HEK293 (cell line): ENCODE measurements around the gene NLRP7.
"Not testable (repeated sequence)": the region's sequence is repeated elsewhere in the genome, so short reads cannot be mapped to it uniquely, and the experiment has no call there.

Experiments used
- CTCF ChIA-PET: fragments of 350-600 bp; formaldehyde crosslinking; extraction: SDS; loops from one replicate; lab custom pipeline; 2021; ENCODE audit warnings: antibody characterized with exemption; lab: Yijun Ruan, JAX
- POLR2A ChIA-PET: fragments of 300-600 bp; formaldehyde crosslinking; extraction: SDS; loops from one replicate; lab custom pipeline; 2020; ENCODE audit warnings: antibody characterized with exemption, inconsistent platforms; lab: Yijun Ruan, JAX
- H3K27ac ChIP-seq: fragments of 200-500 bp; sonication (Bioruptor generic); 2 replicates; pipeline ENCODE4 v1.5.1; 2014; ENCODE audit warnings: low read depth, low read length, control low read depth, inconsistent platforms; ENCODE audit errors: extremely low read depth
- H3K36me3 ChIP-seq, 2 experiments: fragments of 200-500 bp in 1 of 2; sonication (Bioruptor generic) in 1 of 2; 1 replicate in 1 of 2; 2 replicates in 1 of 2; pipeline ENCODE4 v1.5.1; 2014 to 2017; ENCODE audit warnings: inconsistent platforms in 2 of 2, low read length in 2 of 2; ENCODE audit not compliant: control insufficient read depth in 2 of 2, insufficient read depth in 1 of 2
- H3K4me1 ChIP-seq: fragments of 200-500 bp; sonication (Bioruptor generic); 2 replicates; pipeline ENCODE4 v1.5.1; 2014; ENCODE audit warnings: mild to moderate bottlenecking, low read length, inconsistent platforms; ENCODE audit not compliant: control insufficient read depth, insufficient read depth
- H3K4me3 ChIP-seq: 2 replicates; pipeline ENCODE4 v1.5.1; 2011; ENCODE audit warnings: low read depth, mild to moderate bottlenecking, control low read depth, low read length, moderate library complexity
- H3K9me3 ChIP-seq: fragments of 200-500 bp; sonication (Bioruptor generic); 2 replicates; pipeline ENCODE4 v1.5.1; 2014; ENCODE audit warnings: low read depth, low read length, inconsistent platforms; ENCODE audit not compliant: control insufficient read depth, insufficient read depth
- CTCF ChIP-seq: fragments of 450-650 bp; formaldehyde crosslinking; IDR thresholded peaks from 2 replicates; pipeline ENCODE4 v1.5.1; 2016; ENCODE audit warnings: missing biosample characterization, missing genetic modification characterization
- HOXA7 ChIP-seq: sonication (generic); formaldehyde crosslinking; IDR thresholded peaks from 2 replicates; pipeline ENCODE4 v1.8.1; 2022; ENCODE audit warnings: missing genetic modification reagents, borderline replicate concordance
- IKZF3 ChIP-seq: fragments of 450-650 bp; IDR thresholded peaks from 2 replicates; pipeline ENCODE4 v1.5.0; 2018; ENCODE audit warnings: missing biosample characterization, mild to moderate bottlenecking, missing genetic modification characterization, moderate library complexity
- PRDM4 ChIP-seq: fragments of 450-650 bp; formaldehyde crosslinking; IDR thresholded peaks from 2 replicates; pipeline ENCODE4 v1.5.1; 2017; ENCODE audit warnings: missing biosample characterization, missing genetic modification characterization
- SETDB1 ChIP-seq: IDR thresholded peaks from one replicate; pipeline ENCODE4 v1.6.1; 2017; ENCODE audit warnings: mild to moderate bottlenecking, low read length, moderate library complexity, mixed read lengths; ENCODE audit not compliant: insufficient read length
- ZBTB1 ChIP-seq: fragments of 450-650 bp; formaldehyde crosslinking; IDR thresholded peaks from 2 replicates; pipeline ENCODE4 v1.5.1; 2016; ENCODE audit warnings: missing biosample characterization, missing genetic modification characterization
- ZBTB48 ChIP-seq: fragments of 450-650 bp; formaldehyde crosslinking; IDR thresholded peaks from 2 replicates; pipeline ENCODE4 v1.5.1; 2016; ENCODE audit warnings: missing biosample characterization, missing genetic modification characterization
- ZBTB6 ChIP-seq: fragments of 450-650 bp; formaldehyde crosslinking; IDR thresholded peaks from 2 replicates; pipeline ENCODE4 v1.5.1; 2017; ENCODE audit warnings: missing biosample characterization, missing genetic modification characterization
- ZIC2 ChIP-seq: fragments of 450-650 bp; formaldehyde crosslinking; IDR thresholded peaks from 2 replicates; pipeline ENCODE4 v1.5.1; 2016; ENCODE audit warnings: missing biosample characterization, missing genetic modification characterization
- ZNF140 ChIP-seq: fragments of 450-650 bp; formaldehyde crosslinking; IDR thresholded peaks from 2 replicates; pipeline ENCODE4 v1.5.1; 2016; ENCODE audit warnings: missing biosample characterization, missing genetic modification characterization
- ZNF214 ChIP-seq: fragments of 450-650 bp; formaldehyde crosslinking; IDR thresholded peaks from 2 replicates; pipeline ENCODE4 v1.5.1; 2017; ENCODE audit warnings: missing biosample characterization, mild to moderate bottlenecking, missing genetic modification characterization, borderline replicate concordance
- ZNF239 ChIP-seq: fragments of 450-650 bp; formaldehyde crosslinking; IDR thresholded peaks from 2 replicates; pipeline ENCODE4 v1.5.1; 2016; ENCODE audit warnings: missing biosample characterization, missing genetic modification characterization
- ZNF266 ChIP-seq: fragments of 450-650 bp; formaldehyde crosslinking; IDR thresholded peaks from 2 replicates; pipeline ENCODE4 v1.5.1; 2016; ENCODE audit warnings: missing biosample characterization, missing genetic modification characterization, low read depth
- ZNF513 ChIP-seq: fragments of 450-650 bp; IDR thresholded peaks from 2 replicates; pipeline ENCODE4 v1.5.1; 2018; ENCODE audit warnings: missing biosample characterization, missing genetic modification characterization
- ZNF530 ChIP-seq: fragments of 450-650 bp; formaldehyde crosslinking; IDR thresholded peaks from 2 replicates; pipeline ENCODE4 v1.5.1; 2016; ENCODE audit warnings: low read depth, missing biosample characterization, missing genetic modification characterization
- ZNF610 ChIP-seq: fragments of 450-650 bp; formaldehyde crosslinking; IDR thresholded peaks from 2 replicates; pipeline ENCODE4 v1.5.1; 2016; ENCODE audit warnings: missing biosample characterization, missing genetic modification characterization, borderline replicate concordance
- ZNF654 ChIP-seq: fragments of 450-650 bp; formaldehyde crosslinking; IDR thresholded peaks from 2 replicates; pipeline ENCODE4 v1.5.1; 2016; ENCODE audit warnings: low read depth, missing biosample characterization, missing genetic modification characterization
- ZNF658 ChIP-seq: fragments of 450-650 bp; formaldehyde crosslinking; IDR thresholded peaks from 2 replicates; pipeline ENCODE4; 2016; ENCODE audit warnings: missing biosample characterization, missing genetic modification characterization
- ZNF664 ChIP-seq: fragments of 450-650 bp; formaldehyde crosslinking; IDR thresholded peaks from 2 replicates; pipeline ENCODE4 v1.5.1; 2016; ENCODE audit warnings: missing biosample characterization, missing genetic modification characterization
- ZNF670 ChIP-seq: fragments of 450-650 bp; formaldehyde crosslinking; IDR thresholded peaks from 2 replicates; pipeline ENCODE4 v1.5.1; 2016; ENCODE audit warnings: missing biosample characterization, missing genetic modification characterization, low read depth
- ZNF747 ChIP-seq: fragments of 450-650 bp; formaldehyde crosslinking; IDR thresholded peaks from 2 replicates; pipeline ENCODE4 v1.5.1; 2016; ENCODE audit warnings: missing biosample characterization, missing genetic modification characterization
- TF ChIP-seq, protein P1 (sequence below): fragments of 450-650 bp; formaldehyde crosslinking; IDR thresholded peaks from 2 replicates; pipeline ENCODE4 v1.5.1; 2016; ENCODE audit warnings: missing biosample characterization, missing genetic modification characterization

The NLRP7 gene

DNA sequence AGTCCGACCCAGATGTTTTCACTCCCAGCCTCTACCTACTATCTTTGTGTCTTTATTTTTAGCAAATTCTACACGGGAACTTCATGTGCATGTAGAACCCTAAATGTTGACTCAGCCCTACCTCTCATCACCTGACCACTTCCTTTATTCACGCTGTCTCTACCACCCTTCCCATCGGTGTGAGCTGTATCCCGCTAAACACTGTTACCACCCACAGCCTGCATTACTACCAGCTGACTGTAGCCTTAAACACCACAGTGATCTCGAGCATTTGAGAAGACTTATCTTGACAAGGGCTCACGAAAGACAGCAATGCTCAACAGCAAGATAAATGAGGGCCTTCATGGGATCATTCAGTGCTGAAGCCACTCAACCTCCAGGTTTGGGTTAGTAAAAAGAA, 26.2 kb downstream of the NLRP7 start:
- no peaks in the 10 kb centered on the region for H3K4me1 ChIP-seq
- ChIA-PET POLR2A (no interaction called here), CTCF (interaction anchor here (0.6 to 4.1 kb wide), 3 partner anchors 40 to 1526 kb away, joined by 3 to 26 read pairs (median 10); partner anchors contain the start of gene ZNF765)
- H3K27ac ChIP-seq: no peak overlapping the region
- no peak overlapping the region for H3K4me3 ChIP-seq
- no peaks in the 10 kb centered on the region for H3K36me3 ChIP-seq
- H3K9me3 ChIP-seq: no peaks in the 10 kb centered on the region
- TF ChIP-seq ZNF239 (tag by site-specific recombination) (no peak), HOXA7 (no peak), ZNF214 (tag by site-specific recombination) (no peak), IKZF3 (tag by site-specific recombination) (no peak), ZNF664 (tag by site-specific recombination) (no peak), ZBTB48 (no peak), ZIC2 (tag by site-specific recombination) (no peak), ZNF610 (tag by site-specific recombination) (no peak), ZNF658 (tag by site-specific recombination) (no peak), CTCF (tag by site-specific recombination) (no peak), ZNF747 (no peak), ZBTB1 (no peak), SETDB1 (no peak), ZNF530 (tag by site-specific recombination) (no peak), ZNF140 (tag by site-specific recombination) (no peak), ZNF266 (no peak)
- TF ChIP-seq, protein P1, sequence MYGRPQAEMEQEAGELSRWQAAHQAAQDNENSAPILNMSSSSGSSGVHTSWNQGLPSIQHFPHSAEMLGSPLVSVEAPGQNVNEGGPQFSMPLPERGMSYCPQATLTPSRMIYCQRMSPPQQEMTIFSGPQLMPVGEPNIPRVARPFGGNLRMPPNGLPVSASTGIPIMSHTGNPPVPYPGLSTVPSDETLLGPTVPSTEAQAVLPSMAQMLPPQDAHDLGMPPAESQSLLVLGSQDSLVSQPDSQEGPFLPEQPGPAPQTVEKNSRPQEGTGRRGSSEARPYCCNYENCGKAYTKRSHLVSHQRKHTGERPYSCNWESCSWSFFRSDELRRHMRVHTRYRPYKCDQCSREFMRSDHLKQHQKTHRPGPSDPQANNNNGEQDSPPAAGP (tag by site-specific recombination): no peak

DNA sequence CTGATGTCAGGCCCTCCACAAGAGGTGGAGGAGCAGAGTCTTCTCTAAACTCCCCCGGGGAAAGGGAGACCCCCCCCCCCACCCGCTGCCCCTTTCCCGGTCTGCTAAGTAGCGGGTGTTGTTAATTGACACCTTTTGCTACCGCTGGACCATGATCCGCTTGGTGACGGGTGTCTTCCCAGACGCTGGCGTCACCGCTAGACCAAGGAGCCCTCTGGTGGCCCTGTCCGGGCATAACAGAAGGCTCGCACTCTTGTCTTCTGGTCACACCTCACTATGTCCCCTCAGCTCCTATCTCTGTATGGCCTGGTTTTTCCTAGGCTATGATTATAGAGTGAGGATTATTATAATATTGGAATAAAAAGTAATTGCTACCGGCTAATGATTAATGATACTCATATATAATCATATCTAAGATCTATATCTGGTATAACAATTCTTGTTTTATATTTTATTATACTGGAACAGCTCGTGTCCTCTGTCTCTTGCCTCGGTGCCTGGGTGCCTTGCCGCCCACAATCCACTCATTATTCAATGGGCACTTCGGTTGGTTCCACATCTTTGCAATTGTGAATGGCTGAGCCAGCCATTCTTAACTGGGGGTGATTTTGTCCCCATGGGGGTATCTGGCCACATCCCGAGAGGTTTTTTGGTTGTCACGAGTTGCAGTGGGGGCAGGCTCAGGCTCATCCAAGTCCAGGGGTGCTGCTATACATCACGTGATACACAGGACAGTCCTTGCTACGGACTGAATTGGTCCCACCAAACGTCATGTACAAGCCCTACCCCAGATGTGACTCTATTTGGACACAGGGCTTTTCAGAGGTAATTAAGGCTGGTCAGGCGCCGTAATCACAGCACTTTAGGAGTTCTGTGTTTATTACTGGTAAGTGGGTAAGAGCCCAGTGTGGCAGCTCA, 27.4 kb downstream of the NLRP7 start:
- CTCF ChIA-PET: interaction anchor here (0.5 to 4.1 kb wide), 8 partner anchors 8 to 1530 kb away, joined by 3 to 26 read pairs (median 3); no protein-coding TSS in a partner anchor

GRCh38 chr19:54918499-54918898, 28.8 kb downstream of the NLRP7 start:
- Histone ChIP-seq H3K36me3 (no peaks in the 10 kb centered on the region), H3K4me3 (no peak overlapping the region), H3K27ac (no peak overlapping the region), H3K4me1 (no peaks in the 10 kb centered on the region), H3K9me3 (no peaks in the 10 kb centered on the region)
- POLR2A ChIA-PET: interaction anchor here (0.6 kb wide), 1 partner anchor 37 kb away, joined by 3 read pairs; no protein-coding TSS in a partner anchor
- no peak for TF ChIP-seq PRDM4 (tag by site-specific recombination)
- no peak for TF ChIP-seq ZNF670 (tag by site-specific recombination)
- no peak for TF ChIP-seq ZBTB6
- TF ChIP-seq ZNF214 (tag by site-specific recombination): no peak
- no peak for TF ChIP-seq ZNF513
- CTCF ChIA-PET: interaction anchor here (0.8 to 4.1 kb wide), 4 partner anchors 10 to 244 kb away, joined by 3 to 26 read pairs (median 8); no protein-coding TSS in a partner anchor

More for the DNA sequence above, 27.4 kb downstream of the NLRP7 start:
- H3K9me3 ChIP-seq, H3K27ac ChIP-seq, POLR2A ChIA-PET, H3K4me3 ChIP-seq, H3K36me3 ChIP-seq, H3K4me1 ChIP-seq: not testable (repeated sequence)
- peak; percentile 23; the same call in 1 of the 2 replicates for TF ChIP-seq ZNF654
